Thyroid gland (tissue), 4 donors: ENCODE measurements around the gene APMAP. TPM values are rescaled to one million over a fixed set of nuclear protein-coding genes. Genes with fewer than 3 reads are reported as not detected.

Source experiments
- DNase-seq, 2 donors: peaks; one replicate each; pipeline ENCODE4 v3.0.0-alpha.2; 2019
- H3K27ac ChIP-seq, 3 donors: fragments of 200-600 bp; sonication (generic); 1 replicate in 2 of 3; 2 replicates in 1 of 3; pipeline ENCODE4 v1.5.1; 2016 to 2019; ENCODE audit warnings: mild to moderate bottlenecking in 1 of 3, moderate library complexity in 1 of 3
- H3K27me3 ChIP-seq: fragments of 200-600 bp; sonication (generic); one replicate; pipeline ENCODE4 v1.5.1; 2019
- H3K36me3 ChIP-seq, 2 donors: fragments of 200-600 bp; sonication (generic); one replicate each; pipeline ENCODE4 v1.5.1; 2016 to 2019
- H3K4me1 ChIP-seq, 2 donors: fragments of 200-600 bp; sonication (generic); one replicate each; pipeline ENCODE4 v1.5.1; 2017 to 2019
- H3K4me3 ChIP-seq, 3 donors: fragments of 200-600 bp; sonication (generic); replicated peaks in 1 of 3; 1 replicate in 2 of 3; 2 replicates in 1 of 3; pipeline ENCODE4 v1.5.1; 2016; ENCODE audit warnings: mild to moderate bottlenecking in 1 of 3
- H3K9me3 ChIP-seq: fragments of 200-600 bp; sonication (generic); one replicate; pipeline ENCODE4 v1.5.1; 2017
- POLR2A ChIP-seq, 2 donors: fragments of 450-650 bp; IDR thresholded peaks; one replicate each; pipeline ENCODE4 v1.6.1; 2017; ENCODE audit warnings: antibody characterized with exemption in 2 of 2, mild to moderate bottlenecking in 2 of 2, moderate library complexity in 1 of 2
- WGBS, 2 donors: methylation state at CpG; one replicate each; pipeline ENCODE4 v1.1.5; 2017; 5-methylcytosine and 5-hydroxymethylcytosine counted together
- intact Hi-C: fragments of 100-400 bp; cut with DNase I; formaldehyde crosslinking; loops from one replicate; pipeline ENCODE4 v1.15.1; 2023
- total RNA-seq, 4 donors: library from RNA; depleted of rRNA; stranded (reverse); fragments of >200 nt; gene quantifications; one replicate each; pipeline ENCODE4 v1.2.3, GENCODE V29; 2016
- TF ChIP-seq, protein P1 (sequence below), 6 experiments: fragments of 200-600 bp in 3 of 6; fragments of 450-650 bp in 3 of 6; sonication (generic) in 3 of 6; IDR thresholded peaks; one replicate each; pipeline ENCODE4 v1.5.1; 2016 to 2019; ENCODE audit warnings: antibody characterized with exemption in 6 of 6, mild to moderate bottlenecking in 2 of 6, inconsistent platforms in 1 of 6, moderate library complexity in 1 of 6

APMAP gene
- total RNA-seq, 4 donors from 2014 or later: 171 to 205 (median 186) TPM

- Histone ChIP-seq H3K4me3 (no peak overlapping the region), H3K9me3 (no peaks in the 10 kb centered on the region), H3K27ac (no peak overlapping the region), H3K4me1 (peaks cover 68% of the 10 kb centered on the region in 2 donors), H3K36me3 (no peaks in the 10 kb centered on the region), H3K27me3 (no peaks in the 10 kb centered on the region)
- WGBS, 2 donors: 92 to 95% methylated on average over 3 of the region's 3 CpGs
- DNase-seq: no peak
- intact Hi-C loops: loop anchor here (10.0 kb wide), 1 partner anchor 54 kb away; no protein-coding TSS in a partner anchor
- no peak for TF ChIP-seq POLR2A (IDR thresholded peaks at IDR 0.05)
- TF ChIP-seq, protein P1, sequence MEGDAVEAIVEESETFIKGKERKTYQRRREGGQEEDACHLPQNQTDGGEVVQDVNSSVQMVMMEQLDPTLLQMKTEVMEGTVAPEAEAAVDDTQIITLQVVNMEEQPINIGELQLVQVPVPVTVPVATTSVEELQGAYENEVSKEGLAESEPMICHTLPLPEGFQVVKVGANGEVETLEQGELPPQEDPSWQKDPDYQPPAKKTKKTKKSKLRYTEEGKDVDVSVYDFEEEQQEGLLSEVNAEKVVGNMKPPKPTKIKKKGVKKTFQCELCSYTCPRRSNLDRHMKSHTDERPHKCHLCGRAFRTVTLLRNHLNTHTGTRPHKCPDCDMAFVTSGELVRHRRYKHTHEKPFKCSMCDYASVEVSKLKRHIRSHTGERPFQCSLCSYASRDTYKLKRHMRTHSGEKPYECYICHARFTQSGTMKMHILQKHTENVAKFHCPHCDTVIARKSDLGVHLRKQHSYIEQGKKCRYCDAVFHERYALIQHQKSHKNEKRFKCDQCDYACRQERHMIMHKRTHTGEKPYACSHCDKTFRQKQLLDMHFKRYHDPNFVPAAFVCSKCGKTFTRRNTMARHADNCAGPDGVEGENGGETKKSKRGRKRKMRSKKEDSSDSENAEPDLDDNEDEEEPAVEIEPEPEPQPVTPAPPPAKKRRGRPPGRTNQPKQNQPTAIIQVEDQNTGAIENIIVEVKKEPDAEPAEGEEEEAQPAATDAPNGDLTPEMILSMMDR (IDR thresholded peaks at IDR 0.05): no peak
These were observed 3.4 kb downstream of the APMAP start for GRCh38 chr20:24989162-24989561.

- no peak for DNase-seq
- Histone ChIP-seq H3K9me3 (no peaks in the 10 kb centered on the region), H3K27me3 (no peaks in the 10 kb centered on the region), H3K36me3 (no peaks in the 10 kb centered on the region), H3K4me1 (peaks cover 68% of the 10 kb centered on the region in 2 donors), H3K27ac (peak overlapping the region in 2 of 3 donors; percentile 49 to 84), H3K4me3 (no peak overlapping the region)
- TF ChIP-seq, protein P1 (IDR thresholded peaks at IDR 0.05): no peak
- no peak for TF ChIP-seq POLR2A (IDR thresholded peaks at IDR 0.05)
- intact Hi-C loops: loop anchor here (10.0 kb wide), 1 partner anchor 53 kb away; no protein-coding TSS in a partner anchor
- 82 to 88% methylated on average over 7 of the region's 7 CpGs for WGBS, 2 donors
These were observed 4.4 kb downstream of the APMAP start for GRCh38 chr20:24987873-24988835.

DNA sequence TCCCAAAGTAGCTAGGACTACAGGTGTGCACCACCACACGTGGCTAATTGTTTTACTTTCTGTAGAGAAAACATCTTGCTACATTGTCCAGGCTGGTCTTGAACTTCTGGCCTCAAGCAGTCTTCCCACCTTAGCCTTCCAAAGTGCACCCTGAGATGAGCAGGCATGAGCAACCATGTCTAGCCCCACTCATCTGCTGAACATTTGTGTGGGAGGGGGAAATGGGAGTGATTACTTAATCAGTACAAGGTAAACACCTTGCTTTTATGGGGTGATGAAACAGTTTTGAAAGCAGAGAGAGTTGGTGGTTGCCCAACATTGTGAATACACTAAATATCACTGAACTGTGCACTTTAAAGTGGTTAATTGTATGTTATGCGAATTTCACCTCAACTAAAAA is 5.3 kb downstream of the APMAP start:
- no peaks in the 10 kb centered on the region for H3K27me3 ChIP-seq
- no peaks in the 10 kb centered on the region for H3K36me3 ChIP-seq
- intact Hi-C loops: loop anchor here (10.0 kb wide), 1 partner anchor 52 kb away; no protein-coding TSS in a partner anchor
- TF ChIP-seq POLR2A (IDR thresholded peaks at IDR 0.05): no peak
- TF ChIP-seq, protein P1 (IDR thresholded peaks at IDR 0.05): no peak
- peaks cover 75% of the 10 kb centered on the region in 2 donors for H3K4me1 ChIP-seq
- DNase-seq: no peak
- WGBS, 2 donors: 55 to 62% methylated on average over 2 of the region's 2 CpGs
- H3K4me3 ChIP-seq: no peak overlapping the region
- H3K9me3 ChIP-seq: no peaks in the 10 kb centered on the region
- H3K27ac ChIP-seq: peak overlapping the region; percentile 49 to 84 (median 72)

DNA sequence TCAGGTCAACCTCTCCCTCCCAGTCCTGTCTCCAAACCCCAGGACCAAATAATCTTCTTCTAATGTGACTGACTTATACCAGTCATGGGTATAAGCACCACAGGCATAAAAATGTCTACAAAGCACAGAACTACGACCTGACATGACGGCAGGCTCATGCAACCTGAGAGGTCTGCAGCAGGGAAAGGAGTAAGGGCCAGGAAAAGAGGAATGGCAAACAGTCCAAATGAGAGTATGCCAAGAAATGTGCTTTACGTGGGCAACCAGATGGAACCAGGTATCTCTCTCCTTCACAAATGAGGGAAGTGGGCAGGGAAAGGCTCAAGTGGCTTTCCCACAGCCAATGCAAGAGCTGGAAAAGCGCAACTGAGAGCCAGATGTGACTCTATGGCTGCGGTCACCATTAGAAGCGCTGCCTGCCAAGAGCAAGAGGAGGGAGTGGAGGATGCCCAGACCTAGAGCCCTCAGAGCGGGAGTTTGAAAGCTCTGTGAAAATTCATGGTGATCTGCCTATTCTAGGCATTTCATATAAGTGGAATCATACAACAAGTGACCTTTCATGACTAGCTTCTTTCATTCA is 6.0 kb downstream of the APMAP start:
- no peaks in the 10 kb centered on the region for H3K27me3 ChIP-seq
- no peaks in the 10 kb centered on the region for H3K9me3 ChIP-seq
- intact Hi-C loops: loop anchor here (10.0 kb wide), 1 partner anchor 52 kb away; no protein-coding TSS in a partner anchor
- H3K4me1 ChIP-seq: peaks cover 70 to 78% of the 10 kb centered on the region in 2 donors
- DNase-seq: peak; percentile 81 to 86
- H3K36me3 ChIP-seq: no peaks in the 10 kb centered on the region
- no peak overlapping the region for H3K4me3 ChIP-seq
- H3K27ac ChIP-seq: peak overlapping the region; percentile 72 to 84 (median 81)
- TF ChIP-seq POLR2A (IDR thresholded peaks at IDR 0.05): peak in 1 of 2 donors; percentile 35
- TF ChIP-seq, protein P1 (IDR thresholded peaks at IDR 0.05): no peak
- WGBS, 2 donors: 27 to 43% methylated on average over 7 of the region's 7 CpGs
